DMS 273 (cell line): ENCODE measurements around the gene KLHL6.

Experiments
- DNase-seq: peaks from one replicate; lab custom pipeline; 2025; ENCODE audit not compliant: unreplicated experiment; lab: John Stamatoyannopoulos, UW

The KLHL6 gene

DNA sequence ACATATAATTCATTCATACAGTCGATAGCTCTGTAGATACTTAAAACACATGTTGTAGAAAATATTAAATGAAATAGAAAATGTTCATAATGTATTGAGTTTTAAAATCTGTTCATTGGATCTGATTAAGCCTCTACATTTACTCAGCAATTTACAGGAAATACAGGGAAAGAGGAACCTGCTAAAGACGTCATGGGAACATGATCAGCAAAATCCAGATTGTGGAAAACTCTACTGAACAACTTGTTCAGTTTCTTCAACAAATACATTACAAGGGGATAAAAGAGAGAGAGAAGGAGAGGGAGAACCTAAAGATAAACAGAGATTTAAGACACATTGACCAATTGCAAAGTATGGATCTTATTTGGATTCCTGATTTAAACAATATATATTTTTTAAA lies 46.7 kb downstream of the KLHL6 start:
- DNase-seq, result no peak

DNA sequence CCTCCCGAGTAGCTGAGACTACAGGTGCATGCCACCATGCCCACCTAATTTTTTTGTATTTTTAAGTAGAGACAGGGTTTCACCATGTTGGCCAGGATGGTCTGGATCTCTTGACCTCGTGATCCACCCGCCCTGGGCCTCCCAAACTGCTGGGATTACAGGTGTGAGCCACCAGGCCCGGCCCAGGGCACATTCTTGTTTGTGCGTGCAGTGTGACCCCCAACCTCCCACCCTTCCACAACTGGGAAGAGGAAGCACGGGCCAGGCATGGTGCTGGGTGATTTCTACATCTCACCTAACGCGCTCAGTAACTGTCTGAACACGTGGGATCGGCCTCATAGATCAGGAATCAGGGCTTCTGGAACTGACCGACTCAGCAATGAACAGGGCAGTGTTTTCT lies 48.0 kb downstream of the KLHL6 start:
- no peak for DNase-seq

DNA sequence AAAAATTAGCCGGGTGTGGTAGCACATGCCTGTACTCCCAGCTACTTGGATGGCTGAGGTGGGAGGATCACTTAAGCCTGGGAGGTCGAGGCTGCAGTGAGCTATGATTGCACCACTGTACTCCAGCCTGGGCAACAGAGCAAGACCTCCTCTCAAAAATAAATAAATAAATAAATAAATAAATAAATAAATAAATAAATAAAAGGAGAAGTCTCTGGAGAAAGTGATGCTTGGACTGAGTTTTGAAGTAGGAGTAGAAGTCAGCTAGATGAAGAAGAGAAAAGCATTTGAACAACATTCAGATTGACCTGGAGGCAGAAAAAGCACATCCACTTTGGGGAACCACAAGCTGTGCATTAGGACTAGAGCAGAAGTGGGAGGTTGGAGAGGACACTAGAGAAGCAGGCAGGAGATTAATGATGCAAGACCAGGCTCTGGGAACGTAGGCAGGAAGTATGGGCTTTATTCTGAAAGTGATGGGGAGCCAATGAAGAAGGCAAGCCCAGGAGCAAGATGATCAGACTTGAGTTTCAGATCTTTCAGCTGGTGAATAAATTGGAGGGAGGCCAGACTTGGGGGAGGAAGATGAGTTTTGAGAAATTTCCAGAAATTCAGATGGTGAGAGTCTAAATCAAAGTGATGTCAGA lies 48.7 kb downstream of the KLHL6 start:
- no peak for DNase-seq

DNA sequence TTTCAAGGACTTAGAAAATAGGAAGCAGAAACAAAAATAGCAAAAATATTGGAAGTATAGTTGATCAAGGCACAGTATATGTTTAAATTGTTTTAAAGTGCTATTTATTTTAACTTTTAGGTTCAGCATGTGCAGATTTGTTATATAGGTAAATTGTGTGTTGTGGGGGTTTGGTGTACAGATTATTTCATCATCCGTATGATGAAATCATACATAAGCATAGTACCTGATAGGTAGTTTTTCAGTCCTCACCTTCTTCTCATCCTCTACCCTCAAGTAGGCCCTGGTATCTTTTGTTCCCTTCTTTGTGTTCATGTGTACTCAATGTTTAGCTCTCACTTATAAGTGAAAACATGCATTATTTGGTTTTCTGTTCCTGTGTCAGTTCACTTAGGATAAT lies 50.9 kb downstream of the KLHL6 start:
- no peak for DNase-seq

DNA sequence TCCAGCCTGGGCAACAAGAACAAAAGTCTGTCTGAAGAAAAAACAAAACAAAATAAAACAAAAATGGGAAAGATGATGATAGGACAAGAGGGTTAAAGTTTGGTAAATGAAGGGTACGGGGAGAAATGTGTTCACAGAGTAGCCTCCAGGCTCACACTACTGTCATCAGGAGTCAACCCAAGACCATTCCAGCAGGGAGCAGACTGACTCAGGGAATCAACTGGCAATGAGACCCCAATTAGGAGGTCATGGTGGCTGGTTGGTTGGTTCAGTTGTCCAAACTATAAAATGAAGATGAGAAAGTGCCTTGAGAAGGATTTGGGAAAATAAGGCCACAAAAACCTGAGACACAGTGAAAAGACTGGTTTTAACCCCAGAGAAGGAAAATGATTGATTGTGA lies 51.8 kb downstream of the KLHL6 start:
- peak; percentile 18 for DNase-seq

DNA sequence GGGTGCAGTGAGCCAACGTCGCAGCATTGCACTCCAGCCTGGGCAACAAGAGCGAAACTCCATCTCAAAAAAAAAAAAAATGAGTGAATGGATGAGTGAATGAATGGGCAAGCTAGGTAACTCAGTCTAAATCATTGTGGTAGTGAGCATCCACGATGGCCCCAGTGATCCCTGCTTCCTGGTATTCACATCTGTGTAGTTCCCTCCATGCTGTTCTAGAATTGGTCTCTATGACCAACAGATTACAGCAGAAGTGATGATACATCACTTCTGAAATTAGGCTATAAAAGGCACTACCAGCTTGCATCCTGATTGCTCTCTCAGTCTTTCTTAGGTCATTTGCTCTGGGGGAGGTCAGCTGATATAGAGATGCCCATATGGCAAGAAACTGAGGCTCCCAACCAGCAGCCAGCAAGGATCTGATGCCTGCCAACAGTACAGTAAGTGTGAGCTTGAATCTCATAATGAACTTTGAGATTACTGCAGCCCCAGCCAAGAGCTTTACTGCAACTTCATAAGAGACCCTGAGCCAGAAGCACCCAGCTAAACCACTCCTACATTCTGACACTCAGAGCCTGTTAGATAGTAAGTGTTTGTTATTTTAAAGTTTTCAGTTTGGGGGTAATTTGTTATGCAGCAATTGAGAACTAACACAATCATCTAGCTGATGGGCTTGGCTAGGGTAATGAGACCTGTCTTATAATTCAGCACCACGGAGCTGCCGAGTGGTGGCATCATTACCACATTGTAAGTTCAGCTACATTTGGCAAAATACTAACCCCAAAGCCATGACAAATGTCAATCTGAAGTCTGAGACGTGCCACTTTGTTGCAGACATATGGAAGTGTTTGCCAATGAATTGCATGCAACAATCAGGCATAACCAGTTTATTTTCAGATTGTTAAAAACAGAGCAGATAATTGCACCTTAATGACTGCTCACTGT lies 53.0 kb downstream of the KLHL6 start:
- peak; percentile 56 for DNase-seq

DNA sequence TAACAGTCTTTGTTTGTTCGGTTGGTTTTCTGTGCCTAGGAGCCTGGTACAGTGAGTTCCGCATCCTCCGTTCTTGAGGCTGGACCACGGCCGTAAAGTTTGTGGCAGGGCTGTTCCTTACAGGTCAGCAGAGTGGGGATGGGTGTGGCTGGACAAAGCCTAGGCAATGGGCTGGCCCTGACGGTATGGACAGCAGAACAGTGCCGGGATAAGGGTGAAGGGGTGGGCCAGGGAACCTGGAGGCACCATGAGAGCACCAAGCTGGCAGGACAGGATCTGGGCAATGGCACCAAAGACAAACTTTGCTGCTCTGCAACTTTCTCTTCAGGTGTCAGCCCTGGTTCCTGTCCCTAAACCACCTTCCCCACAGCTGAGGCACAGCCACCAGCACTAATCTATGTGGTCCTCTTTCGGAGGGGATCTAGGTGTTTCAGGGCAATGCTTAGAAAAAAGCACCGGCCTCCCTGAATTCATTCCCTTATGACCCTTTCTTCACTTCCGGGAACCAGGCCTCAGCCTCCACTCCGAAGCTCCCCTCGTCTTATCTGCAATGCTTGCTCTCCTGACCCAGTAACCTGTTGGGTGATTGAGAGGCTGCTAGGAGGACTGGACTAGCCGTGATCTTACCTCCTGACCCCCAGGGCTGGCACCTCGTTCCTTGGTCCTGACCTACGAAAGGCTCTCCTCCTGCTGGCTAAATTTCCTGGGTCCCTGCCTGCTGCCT lies 54.4 kb downstream of the KLHL6 start:
- no peak for DNase-seq

DNA sequence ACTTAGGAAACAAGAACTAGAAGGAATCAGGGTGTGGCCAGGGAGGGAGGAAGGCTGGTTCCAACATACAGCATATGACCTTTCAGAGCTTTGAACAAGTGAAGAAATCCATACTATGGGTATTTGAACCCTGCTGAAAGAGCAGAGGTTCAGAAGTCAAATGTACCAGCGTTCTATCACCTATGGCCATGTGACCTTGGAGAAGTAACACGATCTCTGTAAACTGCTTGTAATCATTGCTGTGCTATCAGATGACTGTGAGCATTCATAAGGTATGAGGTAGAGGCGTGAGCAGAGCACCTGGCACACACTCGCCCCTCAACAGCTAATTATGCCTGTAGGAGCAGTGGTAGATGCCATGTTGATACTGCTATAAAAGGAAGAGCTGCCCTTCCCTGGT lies 55.2 kb downstream of the KLHL6 start:
- no peak for DNase-seq

DNA sequence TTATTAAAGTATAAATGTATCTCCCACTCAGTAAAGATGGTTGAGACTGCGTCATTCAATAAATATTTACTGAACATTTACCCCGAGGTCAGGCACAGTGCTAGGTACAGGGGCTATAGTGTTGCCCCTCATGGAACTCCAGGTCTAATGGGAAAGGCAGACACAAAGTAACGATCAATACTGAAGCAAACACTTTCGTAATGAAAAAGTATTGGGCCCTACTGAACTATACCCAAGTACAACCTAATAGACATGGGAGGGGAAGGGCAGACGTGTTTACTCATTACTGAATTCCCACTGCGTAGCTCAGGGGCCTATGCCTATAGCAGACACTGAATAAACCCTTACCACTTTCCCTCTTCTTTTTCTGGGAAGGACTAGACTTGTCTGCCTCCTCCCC lies 56.9 kb downstream of the KLHL6 start:
- DNase-seq, result no peak

DNA sequence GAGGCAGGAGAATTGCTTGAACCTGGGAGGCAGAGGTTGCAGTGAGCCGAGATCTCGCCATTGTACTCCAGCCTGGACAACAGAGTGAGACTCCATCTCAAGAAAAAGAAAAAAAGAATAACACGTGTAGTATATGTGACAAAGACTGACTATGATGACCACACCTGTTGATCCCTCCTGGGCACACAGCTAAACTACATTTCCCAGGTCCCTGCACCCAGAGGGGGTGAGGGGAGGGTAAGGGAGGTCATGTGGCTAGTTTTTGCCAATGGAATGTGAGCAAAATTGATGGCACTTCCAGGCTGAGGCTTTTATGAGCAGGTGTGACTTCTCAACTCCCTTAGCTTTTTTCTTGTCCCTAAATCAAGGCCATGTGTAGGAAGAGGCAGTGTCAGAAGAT lies 58.2 kb downstream of the KLHL6 start:
- no peak for DNase-seq

DNA sequence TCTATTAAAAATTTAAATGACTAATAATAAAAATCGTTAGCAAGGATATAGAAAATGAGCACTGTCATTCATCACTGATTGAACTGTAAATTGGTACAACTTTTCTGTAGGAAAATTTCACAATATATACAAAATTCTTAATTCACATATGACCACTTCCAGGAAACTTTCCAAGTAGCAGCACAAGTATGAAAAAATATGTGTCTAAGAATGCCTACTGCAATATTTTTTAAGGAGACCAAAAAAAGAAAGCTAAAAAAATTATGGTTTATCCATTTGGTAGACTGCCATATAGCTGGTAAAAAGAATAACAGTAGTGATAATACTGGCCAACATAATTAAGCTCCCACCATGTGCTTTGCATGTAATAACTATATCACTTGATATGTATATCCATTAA lies 59.2 kb downstream of the KLHL6 start:
- no peak for DNase-seq

DNA sequence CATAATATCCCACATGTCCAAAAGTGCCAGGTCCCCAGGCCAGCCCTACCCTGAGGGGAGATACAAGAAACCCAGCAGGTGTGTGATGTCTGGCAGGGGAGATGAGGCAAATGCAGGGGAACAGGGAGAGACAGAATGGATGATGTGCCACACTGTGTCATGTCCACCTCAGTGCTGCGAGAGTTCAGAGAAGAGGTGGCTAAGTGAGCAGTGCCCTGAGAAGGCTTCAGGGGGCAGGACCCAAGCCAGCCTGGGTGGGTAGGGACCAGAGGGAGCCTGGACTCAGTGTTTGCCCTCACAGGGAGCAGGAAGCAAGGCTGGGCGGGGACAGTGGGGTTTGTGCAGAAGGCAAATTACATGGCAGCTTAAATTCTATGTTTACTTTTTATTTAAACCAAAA lies 61.2 kb downstream of the KLHL6 start:
- no peak for DNase-seq

DNA sequence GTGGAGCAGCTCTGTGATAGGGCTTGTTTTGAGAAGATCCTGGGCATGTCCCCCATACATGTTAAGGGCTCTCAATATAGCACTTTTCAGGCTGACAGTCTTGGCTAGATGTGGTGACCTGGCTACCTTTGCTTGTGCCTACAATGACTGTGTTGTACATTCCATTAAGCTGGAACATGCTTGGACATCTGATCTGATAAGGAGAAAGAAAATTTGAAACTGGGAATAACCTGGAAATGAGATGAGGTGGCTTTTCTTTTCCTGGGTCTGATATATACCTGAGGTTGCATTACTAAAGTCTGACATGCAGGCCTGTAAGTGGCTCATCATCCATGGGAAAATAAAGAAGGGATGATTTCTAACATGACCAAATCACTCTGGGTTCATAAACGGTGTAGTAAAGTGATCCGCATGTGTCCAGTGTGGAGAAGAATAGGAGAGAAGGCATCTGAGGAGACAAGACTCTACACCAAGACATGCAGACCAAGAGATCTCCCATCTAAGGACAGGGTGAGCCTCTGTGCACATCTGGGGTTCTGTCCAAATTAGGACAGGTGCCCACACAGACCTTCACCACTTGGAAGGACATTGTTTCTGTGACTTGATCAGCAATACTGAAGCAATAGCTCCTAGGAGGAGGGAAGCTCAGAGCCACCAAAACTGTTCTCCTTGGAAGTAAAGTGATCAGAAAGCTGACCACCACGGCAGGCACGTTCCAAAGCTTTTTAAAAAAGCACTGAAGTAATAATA lies 62.0 kb downstream of the KLHL6 start:
- no peak for DNase-seq

DNA sequence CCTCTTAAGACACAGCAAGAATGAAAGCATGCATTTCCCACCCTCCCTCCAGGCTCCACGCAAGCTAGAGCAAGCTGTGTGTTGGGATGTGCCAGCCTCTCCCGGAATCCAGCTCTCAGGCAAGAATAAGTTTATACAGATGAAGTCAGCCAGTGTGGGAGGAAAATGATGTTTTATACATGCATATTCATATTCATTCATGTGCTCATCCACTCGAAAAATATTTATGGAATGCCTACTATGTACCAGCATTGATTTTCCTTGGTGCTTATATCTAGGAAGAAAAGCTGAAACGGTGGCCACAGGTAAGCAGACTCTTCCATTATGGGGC lies 62.7 kb downstream of the KLHL6 start:
- DNase-seq, result no peak

DNA sequence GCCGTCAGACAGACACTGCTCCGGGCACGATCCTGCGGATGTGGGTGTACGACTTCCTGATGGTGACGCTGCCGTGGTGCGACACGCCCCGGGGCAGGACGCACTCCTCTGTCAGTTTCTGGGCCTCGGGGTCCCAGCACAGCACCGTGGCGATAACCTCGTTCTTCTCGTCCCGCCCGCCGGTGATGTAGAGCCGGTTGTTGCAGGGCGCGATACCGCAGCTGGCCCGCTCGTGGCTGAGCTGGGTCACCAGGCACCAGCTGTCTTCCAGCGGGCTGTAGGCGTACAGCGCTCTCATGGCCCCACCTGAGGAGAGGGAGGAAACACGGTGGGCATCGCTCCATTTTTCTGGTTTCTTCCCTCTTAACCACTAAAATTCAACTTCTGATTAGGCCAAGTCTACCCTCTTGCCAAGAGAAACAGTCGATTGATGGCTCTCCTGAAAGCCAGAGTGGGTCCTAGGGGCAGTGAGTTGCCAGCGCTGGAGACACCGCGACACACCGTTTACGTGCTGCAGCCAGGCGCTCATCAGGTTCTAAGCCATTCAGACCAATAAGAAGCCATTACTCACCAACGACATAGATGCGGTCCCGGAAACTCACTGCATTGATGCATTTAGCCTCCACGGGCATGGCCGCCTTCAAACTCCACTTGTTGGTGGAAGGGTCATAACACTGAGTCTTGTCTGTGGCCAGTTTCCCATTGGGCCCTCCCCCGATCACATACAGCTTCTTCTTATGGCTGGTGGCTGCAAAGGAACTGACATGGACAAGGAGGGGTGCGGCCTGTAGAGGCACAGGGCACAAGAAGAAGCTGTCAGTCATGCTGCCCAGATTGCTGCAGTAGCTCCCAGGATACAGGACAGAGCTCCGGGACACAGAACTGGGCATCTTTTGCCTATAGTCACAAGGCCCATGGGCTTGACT lies 63.3 kb downstream of the KLHL6 start:
- DNase-seq, result no peak

DNA sequence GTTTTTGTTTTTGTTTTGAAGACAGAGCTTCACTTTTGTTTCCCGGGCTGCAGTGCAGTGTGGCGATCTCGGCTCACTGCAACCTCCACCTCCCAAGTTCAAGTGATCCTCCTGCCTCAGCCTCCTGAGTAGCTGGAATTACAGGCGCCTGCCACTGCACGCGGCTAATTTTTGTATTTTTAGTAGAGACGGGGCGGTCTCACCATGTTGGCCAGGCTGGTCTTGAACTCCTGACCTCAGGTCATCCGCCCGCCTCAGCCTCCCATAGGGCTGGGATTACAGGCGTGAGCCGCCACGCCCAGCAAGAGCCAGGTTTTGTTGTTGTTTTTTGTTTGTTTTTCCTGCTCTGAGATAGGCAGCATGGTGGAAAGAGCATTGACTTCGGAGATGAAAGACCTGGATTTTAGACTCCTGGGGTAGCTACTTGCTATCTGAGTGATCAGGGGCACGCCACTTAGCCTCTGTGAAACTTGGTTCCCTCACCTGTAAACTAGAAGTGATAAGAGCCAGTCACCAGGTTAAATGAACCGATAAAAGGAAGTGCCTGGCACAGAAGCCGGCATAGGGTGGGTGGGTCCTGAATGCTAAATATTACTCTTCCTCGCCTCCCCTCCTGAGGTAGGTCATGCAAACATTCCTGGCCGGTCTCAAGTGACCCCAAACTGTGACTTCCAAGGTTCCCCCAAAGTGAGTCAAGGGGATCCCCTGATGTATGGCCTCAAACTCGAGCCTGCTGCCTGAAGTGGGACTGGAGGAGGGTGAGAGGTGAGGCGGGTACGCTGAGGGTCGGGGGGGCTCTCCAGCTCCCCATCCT lies 64.2 kb downstream of the KLHL6 start:
- DNase-seq, result no peak

DNA sequence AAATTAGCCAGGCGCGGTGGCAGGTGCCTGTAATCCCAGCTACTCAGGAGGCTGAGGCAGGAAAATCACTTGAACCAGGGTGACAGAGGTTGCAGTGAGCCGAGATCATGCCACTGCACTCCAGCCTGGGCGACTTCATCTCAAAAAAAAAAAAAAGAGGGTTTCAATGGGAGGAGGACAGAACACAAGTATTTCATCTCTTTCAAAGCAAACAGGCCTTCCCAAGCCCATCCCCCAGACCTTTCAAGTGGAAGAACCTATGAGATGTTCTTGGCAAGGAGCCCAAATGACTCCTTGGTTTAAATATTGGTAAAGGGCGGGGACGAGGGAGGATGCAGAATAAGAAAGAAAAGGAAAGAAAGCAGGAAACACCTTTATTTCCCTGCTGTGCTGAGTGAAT lies 64.9 kb downstream of the KLHL6 start:
- DNase-seq, result peak; percentile 21

DNA sequence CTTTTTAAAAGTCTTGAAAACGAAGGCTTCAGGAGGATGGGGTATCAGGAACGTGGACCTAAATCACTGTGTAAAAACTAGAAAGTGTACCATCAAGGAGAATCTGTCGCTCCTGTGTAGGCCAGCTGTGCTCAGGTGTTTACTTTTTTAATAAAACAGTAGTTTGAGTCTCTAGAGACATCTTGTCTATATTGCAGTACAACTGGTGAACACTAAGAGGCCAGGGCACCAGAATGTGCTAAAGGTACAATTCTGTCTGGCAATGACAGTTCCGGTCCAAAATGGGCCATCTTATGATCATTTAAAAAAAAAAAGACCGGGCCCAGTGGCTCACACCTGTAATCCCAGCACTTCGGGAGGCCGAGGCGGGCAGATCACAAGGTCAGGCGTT lies 65.3 kb downstream of the KLHL6 start:
- DNase-seq, result no peak

DNA sequence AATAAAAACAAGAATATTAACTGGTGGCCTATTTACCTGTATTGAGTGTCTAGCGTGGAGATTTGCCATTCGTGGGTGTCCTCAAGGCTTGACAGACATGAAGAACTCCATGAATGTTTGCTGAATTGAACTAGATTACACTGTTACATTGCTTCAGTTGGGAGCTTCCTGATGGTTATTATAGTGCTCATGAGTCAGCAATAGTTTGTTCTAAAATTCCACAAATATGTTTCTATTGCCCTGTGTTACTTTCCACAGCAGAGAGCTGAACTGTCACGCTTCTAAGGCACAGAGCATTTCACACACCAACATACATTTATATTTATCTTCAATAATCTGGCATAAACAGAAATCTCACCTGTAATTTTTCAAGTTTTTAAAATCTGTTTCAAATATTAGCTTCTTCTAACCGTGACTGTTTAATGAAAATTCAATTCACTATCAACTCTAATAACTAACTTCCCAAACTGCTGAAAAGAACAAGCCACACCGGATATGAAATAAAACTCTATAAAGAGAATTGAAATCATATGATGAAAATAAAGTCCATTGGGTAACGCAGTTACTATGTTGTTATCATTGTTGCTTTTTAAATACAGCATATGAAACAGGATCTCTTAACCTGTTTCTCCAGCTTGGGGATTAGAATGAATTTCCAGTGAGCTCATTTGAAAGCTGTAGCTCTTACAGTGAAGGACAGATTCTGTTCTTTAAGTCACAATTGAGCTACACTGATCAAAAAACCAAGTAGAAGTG lies 65.9 kb downstream of the KLHL6 start:
- no peak for DNase-seq
